B cell (primary cell): ENCODE results near the gene AOAH. TPM values are rescaled to one million over a fixed set of nuclear protein-coding genes. Genes with fewer than 3 reads are reported as not detected.

Experiments
- ATAC-seq: fragments of 200-7000 bp; cut with Tn5 transposase; one replicate; pipeline ENCODE4 v1.10.0; 2021; ENCODE audit warnings: low read depth, mild to moderate bottlenecking, moderate number of reproducible peaks, moderate library complexity
- CTCF ChIA-PET: fragments of 350-600 bp; sonication (Branson Sonifier 250); formaldehyde crosslinking; loops from one replicate; lab custom pipeline; 2021; ENCODE audit warnings: antibody characterized with exemption, inconsistent platforms; lab: Charles Lee
- POLR2A ChIA-PET: fragments of 350-600 bp; sonication (Branson Sonifier 250); formaldehyde crosslinking; loops from one replicate; lab custom pipeline; 2021; ENCODE audit warnings: antibody characterized with exemption; lab: Charles Lee
- DNase-seq: peaks from one replicate; pipeline ENCODE4 v3.0.0; 2013
- H2AFZ ChIP-seq: 2 replicates; pipeline ENCODE4 v1.6.1; 2012; ENCODE audit warnings: mild to moderate bottlenecking, low read depth, low read length; ENCODE audit not compliant: insufficient read depth, poor library complexity, severe bottlenecking
- H3K27ac ChIP-seq, 2 donors: 1 replicate in 1 of 2; 2 replicates in 1 of 2; pipeline ENCODE4 v1.5.1; 2012 to 2013; ENCODE audit warnings: low read length in 2 of 2, mild to moderate bottlenecking in 2 of 2, moderate library complexity in 1 of 2
- H3K27me3 ChIP-seq, 4 experiments: fragments of 200-600 bp in 1 of 4; sonication (generic) in 1 of 4; replicated peaks in 1 of 4; 1 replicate in 2 of 4; 2 replicates in 2 of 4; pipeline versions ENCODE4 v1.6.1 to v1.7.0; 2013 to 2016; ENCODE audit warnings: low read length in 3 of 4, mild to moderate bottlenecking in 2 of 4, mixed read lengths in 1 of 4, moderate library complexity in 1 of 4; ENCODE audit not compliant: insufficient read depth in 4 of 4, control insufficient read depth in 3 of 4; ENCODE audit errors: control extremely low read depth in 1 of 4
- H3K36me3 ChIP-seq, 2 experiments: replicated peaks in 1 of 2; 1 replicate in 1 of 2; 2 replicates in 1 of 2; pipeline versions ENCODE4 v1.6.1 to v1.7.1; 2013; ENCODE audit warnings: low read length in 1 of 2; ENCODE audit not compliant: insufficient read depth in 2 of 2, control insufficient read depth in 1 of 2; ENCODE audit errors: control extremely low read depth in 1 of 2, extremely low read depth in 1 of 2
- H3K4me1 ChIP-seq, 2 donors: fragments of 200-600 bp in 1 of 2; sonication (generic) in 1 of 2; 1 replicate in 1 of 2; 2 replicates in 1 of 2; pipeline versions ENCODE4 v1.5.1 to v1.6.1; 2013 to 2017; ENCODE audit warnings: low read length in 2 of 2; ENCODE audit not compliant: control insufficient read depth in 2 of 2, insufficient read depth in 2 of 2
- H3K4me2 ChIP-seq: replicated peaks from 2 replicates; pipeline ENCODE3; 2012; ENCODE audit warnings: mild to moderate bottlenecking, low read depth, low read length; ENCODE audit not compliant: poor library complexity, severe bottlenecking
- H3K4me3 ChIP-seq, 5 experiments: fragments of 200-600 bp in 1 of 5; sonication (generic) in 1 of 5; 1 replicate in 3 of 5; 2 replicates in 2 of 5; pipeline versions ENCODE4 v1.5.1 to v1.7.0; 2011 to 2016; ENCODE audit warnings: low read length in 4 of 5, mild to moderate bottlenecking in 4 of 5, low read depth in 2 of 5, control low read depth in 1 of 5, moderate library complexity in 1 of 5; ENCODE audit not compliant: insufficient read depth in 1 of 5; ENCODE audit errors: control extremely low read depth in 1 of 5, extremely low read depth in 1 of 5
- H3K79me2 ChIP-seq: fragments of 200-600 bp; sonication (generic); one replicate; pipeline ENCODE4 v1.6.0; 2016; ENCODE audit warnings: low read length; ENCODE audit not compliant: control insufficient read depth, insufficient read depth
- H3K9ac ChIP-seq: fragments of 200-600 bp; sonication (generic); 2 replicates; pipeline ENCODE4 v1.6.1; 2017; ENCODE audit warnings: mild to moderate bottlenecking, low read length, moderate library complexity
- H3K9me3 ChIP-seq, 3 donors: one replicate each; pipeline versions ENCODE4 v1.6.1 to v1.7.1; 2013; ENCODE audit warnings: low read length in 2 of 3; ENCODE audit not compliant: control insufficient read depth in 2 of 3, insufficient read depth in 1 of 3; ENCODE audit errors: control extremely low read depth in 1 of 3
- H4K20me1 ChIP-seq: 2 replicates; pipeline ENCODE4 v1.6.0; 2012; ENCODE audit warnings: mild to moderate bottlenecking, low read length; ENCODE audit not compliant: insufficient read depth, control insufficient read depth, poor library complexity, severe bottlenecking
- H3K27ac Mint-ChIP-seq: one replicate; pipeline ENCODE4 v1.8.0; 2021; ENCODE audit warnings: mixed read lengths
- H3K27me3 Mint-ChIP-seq: one replicate; pipeline ENCODE4 v1.8.0; 2021; ENCODE audit warnings: mixed read lengths
- H3K4me1 Mint-ChIP-seq: one replicate; pipeline ENCODE4 v1.8.0; 2021; ENCODE audit warnings: mixed read lengths
- H3K4me3 Mint-ChIP-seq: one replicate; pipeline ENCODE4 v1.8.0; 2021; ENCODE audit warnings: mixed read lengths
- H3K9me3 Mint-ChIP-seq: one replicate; pipeline ENCODE4 v1.8.0; 2022; ENCODE audit warnings: mixed read lengths; ENCODE audit not compliant: insufficient read depth
- CTCF ChIP-seq: fragments of 200-600 bp; IDR thresholded peaks from one replicate; pipeline ENCODE4 v1.8.0; 2022; ENCODE audit warnings: antibody characterized with exemption, mild to moderate bottlenecking
- EZH2 ChIP-seq: IDR thresholded peaks from 2 replicates; pipeline ENCODE4 v1.6.1; 2012; ENCODE audit warnings: borderline replicate concordance, low read depth, mild to moderate bottlenecking, moderate library complexity, low read length; ENCODE audit not compliant: insufficient read depth, poor library complexity, severe bottlenecking
- WGBS: methylation state at CpG from one replicate; pipeline ENCODE4 v1.1.5; 2013; ENCODE audit warnings: missing lambda C conversion rate; ENCODE audit not compliant: insufficient coverage; 5-methylcytosine and 5-hydroxymethylcytosine counted together
- intact Hi-C: fragments of 100-400 bp; cut with micrococcal nuclease; formaldehyde crosslinking; loops from one replicate; pipeline ENCODE4 v1.10.0; 2022
- polyA plus RNA-seq: library from polyadenylated mRNA; depleted of rRNA; stranded (reverse); fragments of >200 nt; gene quantifications from 2 replicates; pipeline ENCODE4 v1.2.3, GENCODE V29; 2012
- total RNA-seq, 2 donors: library from RNA; stranded (reverse); fragments of 120-200 nt in 1 of 2; gene quantifications; 1 replicate in 1 of 2; 2 replicates in 1 of 2; pipeline versions ENCODE4 v1.2.3 to v1.2.4, GENCODE V29; 2013 to 2022

Gene AOAH
- total and polyA plus RNA-seq, 2 donors (not counting 1 experiment from before 2014, with no cell fraction given): 2.6 to 5.0 TPM

GRCh38 chr7:36648441-36648840 lies 75.9 kb downstream of the AOAH start:
- Histone ChIP-seq H3K79me2 (no peaks in the 10 kb centered on the region), H4K20me1 (no peaks in the 10 kb centered on the region), H3K9me3 (no peaks in the 10 kb centered on the region), H2AFZ (no peak overlapping the region), H3K36me3 (no peaks in the 10 kb centered on the region), H3K4me2 (no peak overlapping the region), H3K4me3 (no peak overlapping the region), H3K9ac (no peak overlapping the region), H3K27ac (no peak overlapping the region), H3K27me3 (no peaks in the 10 kb centered on the region), H3K4me1 (no peaks in the 10 kb centered on the region)
- ChIA-PET CTCF (interaction anchor here (1.2 to 2.0 kb wide), 2 partner anchors 23 to 30 kb away, joined by 3 to 9 read pairs; no protein-coding TSS in a partner anchor), POLR2A (no interaction called here)
- TF ChIP-seq CTCF: no peak
- no peak for TF ChIP-seq EZH2
- no peak overlapping the region for H3K4me3 Mint-ChIP-seq
- no peaks in the 10 kb centered on the region for H3K9me3 Mint-ChIP-seq
- ATAC-seq (no peak), DNase-seq (no peak)
- H3K27ac Mint-ChIP-seq: no peak overlapping the region
- intact Hi-C loops: no loop called here
- H3K4me1 Mint-ChIP-seq: no peaks in the 10 kb centered on the region
- H3K27me3 Mint-ChIP-seq: peaks cover 3% of the 10 kb centered on the region

- H3K4me3 ChIP-seq: no peak overlapping the region
- H3K36me3 ChIP-seq: no peaks in the 10 kb centered on the region
- no peak overlapping the region for H3K4me3 Mint-ChIP-seq
- H3K9me3 Mint-ChIP-seq: no peaks in the 10 kb centered on the region
- H3K4me1 ChIP-seq: no peaks in the 10 kb centered on the region
- no peak for ATAC-seq
- H3K4me2 ChIP-seq: no peak overlapping the region
- peaks cover 1% of the 10 kb centered on the region for H3K4me1 Mint-ChIP-seq
- no peaks in the 10 kb centered on the region for H4K20me1 ChIP-seq
- ChIA-PET CTCF (no interaction called here), POLR2A (no interaction called here)
- no peak overlapping the region for H3K27ac Mint-ChIP-seq
- H3K27me3 ChIP-seq: no peaks in the 10 kb centered on the region
- WGBS: 100% methylated on average over 3 of the region's 4 CpGs
- intact Hi-C loops: no loop called here
- H3K9me3 ChIP-seq: no peaks in the 10 kb centered on the region
- no peaks in the 10 kb centered on the region for H3K79me2 ChIP-seq
- peaks cover 4% of the 10 kb centered on the region for H3K27me3 Mint-ChIP-seq
- DNase-seq: no peak
- no peak overlapping the region for H2AFZ ChIP-seq
- H3K9ac ChIP-seq: no peak overlapping the region
- TF ChIP-seq EZH2 (no peak), CTCF (no peak)
- no peak overlapping the region for H3K27ac ChIP-seq
These were observed 79.5 kb downstream of the AOAH start for GRCh38 chr7:36644625-36645422.
